IPS-11a (cell line): Measurements from ENCODE around the gene CCL8.

Experiments used
- H3K4me3 ChIP-seq: one replicate; pipeline ENCODE4 v1.5.1; 2013; ENCODE audit warnings: low read depth, low read length, control low read depth

Gene CCL8

GRCh38 chr17:34366529-34367107 is 47.4 kb downstream of the CCL8 start:
- H3K4me3 ChIP-seq, result no peak overlapping the region

- no peak overlapping the region for H3K4me3 ChIP-seq
These were observed 48.4 kb downstream of the CCL8 start for GRCh38 chr17:34367486-34368195.

- no peak overlapping the region for H3K4me3 ChIP-seq
These were observed 49.1 kb downstream of the CCL8 start for GRCh38 chr17:34368196-34368945.

- no peak overlapping the region for H3K4me3 ChIP-seq
These were observed 49.8 kb downstream of the CCL8 start for GRCh38 chr17:34368946-34369500.

- no peak overlapping the region for H3K4me3 ChIP-seq
These were observed 50.3 kb downstream of the CCL8 start for GRCh38 chr17:34369571-34369970.

GRCh38 chr17:34370376-34370996 is 51.3 kb downstream of the CCL8 start:
- no peak overlapping the region for H3K4me3 ChIP-seq

- H3K4me3 ChIP-seq, result no peak overlapping the region
These were observed 51.8 kb downstream of the CCL8 start for GRCh38 chr17:34370997-34371395.
